PC-3 (cell line): ENCODE results near the gene MAP4K2. TPM values are rescaled to one million over a fixed set of nuclear protein-coding genes. Genes with fewer than 3 reads are reported as not detected.

Experiments used
- ATAC-seq: fragments of 200-7000 bp; cut with Tn5 transposase; 2 replicates; pipeline ENCODE4 v1.9.1; 2020; ENCODE audit warnings: mild to moderate bottlenecking, moderate library complexity
- BruUV-seq: library from RNA; stranded (reverse); fragments of 400-500 nt; replicated peaks from 2 replicates; lab custom pipeline; 2021; lab: Mats Ljungman, UMichigan
- CTCF ChIA-PET: fragments of 300-600 bp; sonication (Branson Sonifier 250); formaldehyde crosslinking; loops from one replicate; lab custom pipeline; 2022; ENCODE audit warnings: antibody characterized with exemption; lab: Charles Lee
- POLR2A ChIA-PET: fragments of 300-600 bp; sonication (Branson Sonifier 250); formaldehyde crosslinking; loops from one replicate; lab custom pipeline; 2022; ENCODE audit warnings: antibody characterized with exemption; ENCODE audit not compliant: unreplicated experiment; lab: Charles Lee
- DNase-seq: peaks from one replicate; pipeline ENCODE4 v3.0.0-alpha.2; 2015
- H2AFZ ChIP-seq: fragments of 300-600 bp; sonication (generic); 2 replicates; pipeline ENCODE4 v1.6.0; 2016; ENCODE audit warnings: antibody characterized with exemption, low read length
- H3F3A ChIP-seq: fragments of 300-600 bp; sonication (generic); one replicate; pipeline ENCODE4 v1.6.0; 2017; ENCODE audit warnings: antibody characterized with exemption, low read length, control low read depth, mild to moderate bottlenecking; ENCODE audit not compliant: unreplicated experiment
- H3K27ac ChIP-seq: fragments of 300-600 bp; sonication (generic); 2 replicates; pipeline ENCODE4 v1.5.1; 2016; ENCODE audit warnings: mild to moderate bottlenecking, low read length
- H3K27me3 ChIP-seq: fragments of 300-600 bp; sonication (generic); 2 replicates; pipeline ENCODE4 v1.6.1; 2016; ENCODE audit warnings: low read length, mixed read lengths
- H3K36me3 ChIP-seq: fragments of 300-600 bp; sonication (generic); 2 replicates; pipeline ENCODE4 v1.6.1; 2016; ENCODE audit warnings: low read depth, mixed run types, low read length, mixed read lengths
- H3K4me1 ChIP-seq: fragments of 300-600 bp; sonication (generic); 2 replicates; pipeline ENCODE4 v1.5.1; 2016; ENCODE audit warnings: low read length; ENCODE audit not compliant: insufficient read depth
- H3K4me2 ChIP-seq: fragments of 300-600 bp; sonication (generic); 2 replicates; pipeline ENCODE4 v1.6.0; 2016; ENCODE audit warnings: low read length
- H3K4me3 ChIP-seq: fragments of 300-600 bp; sonication (generic); 2 replicates; pipeline ENCODE4 v1.5.1; 2016; ENCODE audit warnings: mild to moderate bottlenecking, low read length, mixed read lengths
- H3K79me2 ChIP-seq: fragments of 300-600 bp; sonication (generic); 2 replicates; pipeline ENCODE4 v1.6.1; 2017; ENCODE audit warnings: low read length, mixed read lengths
- H3K9ac ChIP-seq: fragments of 300-600 bp; sonication (generic); 2 replicates; pipeline ENCODE4 v1.6.0; 2016; ENCODE audit warnings: mild to moderate bottlenecking, low read length
- H3K9me2 ChIP-seq: fragments of 300-600 bp; sonication (generic); replicated peaks from 2 replicates; pipeline ENCODE4 v1.6.1; 2016; ENCODE audit warnings: mixed run types, low read length, mixed read lengths
- H3K9me3 ChIP-seq: fragments of 300-600 bp; sonication (generic); 2 replicates; pipeline ENCODE4 v1.6.1; 2016; ENCODE audit warnings: low read length, mixed read lengths
- H4K20me1 ChIP-seq: fragments of 300-600 bp; sonication (generic); 2 replicates; pipeline ENCODE4 v1.6.1; 2016; ENCODE audit warnings: low read length, mixed read lengths
- CTCF ChIP-seq: fragments of 300-600 bp; sonication (generic); conservative IDR thresholded peaks from 2 replicates; pipeline ENCODE4 v1.5.1; 2017; ENCODE audit warnings: antibody characterized with exemption, low read depth, mild to moderate bottlenecking, low read length
- EZH2 ChIP-seq: fragments of 300-600 bp; sonication (generic); IDR thresholded peaks from one replicate; pipeline ENCODE4 v1.6.1; 2017; ENCODE audit warnings: antibody characterized with exemption, mild to moderate bottlenecking, low read length; ENCODE audit not compliant: unreplicated experiment
- EZH2phosphoT487 ChIP-seq: fragments of 300-600 bp; sonication (generic); IDR thresholded peaks from 2 replicates; pipeline ENCODE4 v1.6.1; 2018; ENCODE audit warnings: mild to moderate bottlenecking, antibody characterized with exemption, low read length, borderline replicate concordance
- intact Hi-C: fragments of 100-400 bp; cut with micrococcal nuclease; formaldehyde crosslinking; loops from 2 replicates; pipeline ENCODE4 v1.9.0; 2023
- total RNA-seq: library from RNA; depleted of rRNA; stranded (reverse); fragments of >200 nt; gene quantifications from 2 replicates; pipeline ENCODE4 v1.2.3, GENCODE V29; 2014

MAP4K2 gene
- total RNA-seq, 1 experiment from 2014 or later, result 55.6 TPM

GRCh38 chr11:64759131-64759721 lies 43.8 kb downstream of the MAP4K2 start:
- no peaks in the 10 kb centered on the region for H3K79me2 ChIP-seq
- intact Hi-C loops, result no loop called here
- DNase-seq (no peak), ATAC-seq (no peak)
- H3K27ac ChIP-seq, result no peak overlapping the region
- H4K20me1 ChIP-seq, result peaks cover 16% of the 10 kb centered on the region
- no peak for TF ChIP-seq EZH2
- no peak for TF ChIP-seq EZH2phosphoT487
- TF ChIP-seq CTCF, result no peak
- no peak overlapping the region for H2AFZ ChIP-seq
- no peak overlapping the region for H3K4me3 ChIP-seq
- peaks cover 24% of the 10 kb centered on the region for H3F3A ChIP-seq
- H3K9ac ChIP-seq, result no peak overlapping the region
- no peaks in the 10 kb centered on the region for H3K9me3 ChIP-seq
- CTCF ChIA-PET, result no interaction called here
- no peaks in the 10 kb centered on the region for H3K27me3 ChIP-seq
- no peaks in the 10 kb centered on the region for H3K9me2 ChIP-seq
- H3K36me3 ChIP-seq, result peaks cover 18% of the 10 kb centered on the region
- no peaks in the 10 kb centered on the region for H3K4me1 ChIP-seq
- no TSS peak for BruUV-seq
- no peak overlapping the region for H3K4me2 ChIP-seq
- POLR2A ChIA-PET, result no interaction called here

- H3K27me3 ChIP-seq, result no peaks in the 10 kb centered on the region
- H3F3A ChIP-seq, result peaks cover 20% of the 10 kb centered on the region
- no peak overlapping the region for H3K9ac ChIP-seq
- no peaks in the 10 kb centered on the region for H3K4me1 ChIP-seq
- BruUV-seq, result no TSS peak
- intact Hi-C loops, result no loop called here
- no peaks in the 10 kb centered on the region for H3K79me2 ChIP-seq
- ChIA-PET POLR2A (no interaction called here), CTCF (no interaction called here)
- H3K9me2 ChIP-seq, result no peaks in the 10 kb centered on the region
- H3K36me3 ChIP-seq, result peaks cover 11% of the 10 kb centered on the region
- H4K20me1 ChIP-seq, result peaks cover 9% of the 10 kb centered on the region
- H3K4me2 ChIP-seq, result no peak overlapping the region
- DNase-seq (no peak), ATAC-seq (no peak)
- no peak overlapping the region for H2AFZ ChIP-seq
- H3K9me3 ChIP-seq, result no peaks in the 10 kb centered on the region
- no peak overlapping the region for H3K27ac ChIP-seq
- no peak for TF ChIP-seq EZH2phosphoT487
- no peak for TF ChIP-seq EZH2
- TF ChIP-seq CTCF, result no peak
- no peak overlapping the region for H3K4me3 ChIP-seq
Observed at GRCh38 chr11:64758330-64759079, 44.5 kb downstream of the MAP4K2 start.
